HG03060 (cell line): ENCODE results near the gene TMCO4.
"Not testable (repeated sequence)": the region's sequence is repeated elsewhere in the genome, so short reads cannot be mapped to it uniquely, and the experiment has no call there.

Experiments used
- ATAC-seq: cut with Tn5 transposase; IDR thresholded peaks from one replicate; pipeline ENCODE4 v1.9.1; 2021; ENCODE audit warnings: low read depth, moderate number of reproducible peaks; ENCODE audit not compliant: unreplicated experiment

Gene TMCO4

GRCh38 chr1:19799230-19800075 lies at the start of gene TMCO4:
TMCO4 (minus strand) TSS chr1:19799916; CDS start chr1:19780758, 19,158 bp downstream.
- no peak for ATAC-seq

GRCh38 chr1:19849307-19849706 lies 49.6 kb upstream of the TMCO4 start:
- ATAC-seq: not testable (repeated sequence)

- ATAC-seq: not testable (repeated sequence)
Measured at GRCh38 chr1:19847334-19847733, 47.6 kb upstream of the TMCO4 start.

- no peak for ATAC-seq
Measured at GRCh38 chr1:19846338-19846737, 46.6 kb upstream of the TMCO4 start.

- ATAC-seq: no peak
Measured at GRCh38 chr1:19845555-19845954, 45.8 kb upstream of the TMCO4 start.

- no peak for ATAC-seq
Measured at GRCh38 chr1:19844731-19845495, 45.2 kb upstream of the TMCO4 start.

- ATAC-seq: no peak
Measured at GRCh38 chr1:19840228-19840627, 40.5 kb upstream of the TMCO4 start.

- no peak for ATAC-seq
Measured at GRCh38 chr1:19837866-19838265, 38.1 kb upstream of the TMCO4 start.

GRCh38 chr1:19835578-19835977 lies 35.9 kb upstream of the TMCO4 start:
- ATAC-seq: no peak

GRCh38 chr1:19831441-19831840 lies 31.7 kb upstream of the TMCO4 start:
- no peak for ATAC-seq

- ATAC-seq: no peak
Measured at GRCh38 chr1:19828546-19828945, 28.8 kb upstream of the TMCO4 start.

GRCh38 chr1:19825298-19825697 lies 25.6 kb upstream of the TMCO4 start:
- ATAC-seq: no peak

GRCh38 chr1:19824541-19824940 lies 24.8 kb upstream of the TMCO4 start:
- ATAC-seq: no peak

GRCh38 chr1:19824036-19824435 lies 24.3 kb upstream of the TMCO4 start:
- no peak for ATAC-seq

GRCh38 chr1:19819701-19820100 lies 20.0 kb upstream of the TMCO4 start:
- ATAC-seq: no peak

GRCh38 chr1:19818324-19818723 lies 18.6 kb upstream of the TMCO4 start:
- no peak for ATAC-seq

- no peak for ATAC-seq
Measured at GRCh38 chr1:19817160-19817559, 17.4 kb upstream of the TMCO4 start.

GRCh38 chr1:19816737-19817086 lies 17.0 kb upstream of the TMCO4 start:
- ATAC-seq: not testable (repeated sequence)

- no peak for ATAC-seq
Measured at GRCh38 chr1:19815801-19816736, 16.4 kb upstream of the TMCO4 start.

- ATAC-seq: no peak
Measured at GRCh38 chr1:19814681-19815503, 15.2 kb upstream of the TMCO4 start, which contains the start of gene RNF186. RNF186 (minus strand) TSS chr1:19815283; CDS start chr1:19815101, 182 bp downstream.
